GM12864 (cell line): ENCODE measurements around the gene ATRIP.
"Not testable (repeated sequence)": the region's sequence is repeated elsewhere in the genome, so short reads cannot be mapped to it uniquely, and the experiment has no call there.

Experiments
- DNase-seq: peaks from one replicate; pipeline ENCODE4 v3.0.0-alpha.2; 2011; ENCODE audit warnings: low read depth
- H3K4me3 ChIP-seq: 2 replicates; pipeline ENCODE4 v1.5.1; 2011; ENCODE audit warnings: mild to moderate bottlenecking, low read depth, low read length, control low read depth
- CTCF ChIP-seq: IDR thresholded peaks from 2 replicates; pipeline ENCODE4 v1.5.1; 2011; ENCODE audit warnings: low read depth, mild to moderate bottlenecking, moderate library complexity, low read length, control low read depth, inconsistent platforms; ENCODE audit errors: missing control alignments

The ATRIP gene

GRCh38 chr3:48472673-48472922 is 26.1 kb downstream of the ATRIP start:
- no peak for DNase-seq
- peak overlapping the region; percentile 81 for H3K4me3 ChIP-seq
- TF ChIP-seq CTCF = no peak

GRCh38 chr3:48472923-48473616 is 26.5 kb downstream of the ATRIP start:
- TF ChIP-seq CTCF = peak; percentile 52
- H3K4me3 ChIP-seq = peak overlapping the region; percentile 81
- DNase-seq = peak; percentile 93

DNA sequence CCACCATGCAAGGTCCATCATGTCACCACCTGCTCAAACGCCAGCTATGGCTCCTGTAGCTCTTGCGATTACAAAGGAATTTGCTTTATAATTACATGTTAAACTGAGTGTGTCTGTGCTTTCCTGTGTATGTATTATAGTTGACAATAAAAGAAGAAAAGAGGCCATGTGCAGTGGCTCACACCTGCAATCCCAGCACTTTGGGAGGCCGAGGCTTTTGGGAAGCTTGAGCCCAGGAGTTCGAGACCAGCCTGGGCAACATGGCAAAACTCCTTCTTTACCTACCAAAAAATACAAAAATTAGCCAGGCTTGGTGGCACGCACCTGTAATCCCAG is 27.0 kb downstream of the ATRIP start:
- DNase-seq = no peak
- TF ChIP-seq CTCF = no peak
- H3K4me3 ChIP-seq = no peak overlapping the region; the same call in 1 of the 2 replicates

DNA sequence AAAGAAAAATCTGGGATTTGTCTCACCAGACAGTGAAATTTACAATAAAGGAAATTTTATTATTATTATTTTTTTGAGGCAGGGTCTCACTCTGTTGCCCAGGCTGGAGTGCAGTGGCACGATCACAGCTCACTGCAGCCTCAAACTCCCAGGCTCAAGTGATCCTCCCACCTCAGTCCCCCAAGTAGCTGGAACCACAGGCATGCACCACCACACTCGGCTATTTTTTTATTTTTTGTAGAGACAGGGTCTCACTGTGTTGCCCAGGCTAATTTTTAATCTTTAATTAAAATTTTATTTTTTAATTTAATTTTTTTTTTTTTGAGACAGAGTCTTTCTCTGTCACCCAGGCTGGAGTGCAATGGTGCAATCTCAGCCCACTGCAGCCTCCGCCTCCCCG is 27.5 kb downstream of the ATRIP start:
- not testable (repeated sequence) for DNase-seq

GRCh38 chr3:48474619-48475018 is 28.1 kb downstream of the ATRIP start:
- DNase-seq = no peak
- no peak overlapping the region for H3K4me3 ChIP-seq
- no peak for TF ChIP-seq CTCF

More for the DNA sequence above, 27.5 kb downstream of the ATRIP start:
- H3K4me3 ChIP-seq = not testable (repeated sequence)

GRCh38 chr3:48475188-48475587 is 28.7 kb downstream of the ATRIP start:
- no peak for TF ChIP-seq CTCF

GRCh38 chr3:48476426-48477053 is 30.0 kb downstream of the ATRIP start:
- H3K4me3 ChIP-seq = no peak overlapping the region
- no peak for DNase-seq
- TF ChIP-seq CTCF = no peak

More at GRCh38 chr3:48475188-48475587, 28.7 kb downstream of the ATRIP start:
- no peak for DNase-seq
- no peak overlapping the region for H3K4me3 ChIP-seq
